GM21390 (cell line): ENCODE measurements around the gene OR1K1.

Experiments used
- ATAC-seq: cut with Tn5 transposase; IDR thresholded peaks from one replicate; pipeline ENCODE4 v1.9.1; 2021; ENCODE audit not compliant: unreplicated experiment

OR1K1 gene

DNA sequence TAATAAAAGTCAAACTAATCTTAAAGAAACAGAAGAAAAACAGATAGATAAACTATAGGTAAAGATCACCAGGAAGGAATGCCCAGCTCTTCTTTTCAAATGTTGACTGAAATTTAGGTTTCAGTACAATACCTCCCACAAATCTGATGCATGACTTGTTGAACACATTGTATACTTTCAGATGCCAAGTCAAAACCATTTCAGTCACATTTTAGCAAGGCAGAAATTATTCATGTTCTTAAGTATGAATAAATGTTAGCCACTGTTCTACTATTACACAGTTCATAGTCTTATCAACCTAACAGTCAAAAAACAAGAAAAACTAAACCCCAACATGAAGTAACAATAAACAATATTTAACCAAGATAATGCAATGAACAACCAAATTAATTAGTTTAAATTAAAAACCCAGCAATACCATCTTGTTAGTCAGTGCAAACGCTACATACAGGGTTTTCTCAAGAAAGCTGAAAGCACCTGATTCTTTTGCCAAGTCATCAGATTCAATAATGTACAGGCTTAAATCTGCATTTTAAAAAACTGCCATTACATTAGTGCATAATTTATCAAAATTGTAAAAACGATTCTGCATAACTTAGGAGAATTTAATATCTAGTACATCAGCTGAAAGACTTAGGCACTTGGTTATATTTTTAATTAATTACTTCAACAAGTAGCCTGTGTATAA is 48.5 kb downstream of the OR1K1 start:
- ATAC-seq, result no peak
